Activated CD8-positive, alpha-beta memory T cell treated with anti-CD3 and anti-CD28 coated beads for 4 hours (primary cell): ENCODE results near the gene PPFIA2.

Experiments
- DNase-seq, 2 donors: peaks; one replicate each; pipeline ENCODE4 v3.0.0-alpha.2; 2020; ENCODE audit warnings: low read depth in 2 of 2

PPFIA2 gene

DNA sequence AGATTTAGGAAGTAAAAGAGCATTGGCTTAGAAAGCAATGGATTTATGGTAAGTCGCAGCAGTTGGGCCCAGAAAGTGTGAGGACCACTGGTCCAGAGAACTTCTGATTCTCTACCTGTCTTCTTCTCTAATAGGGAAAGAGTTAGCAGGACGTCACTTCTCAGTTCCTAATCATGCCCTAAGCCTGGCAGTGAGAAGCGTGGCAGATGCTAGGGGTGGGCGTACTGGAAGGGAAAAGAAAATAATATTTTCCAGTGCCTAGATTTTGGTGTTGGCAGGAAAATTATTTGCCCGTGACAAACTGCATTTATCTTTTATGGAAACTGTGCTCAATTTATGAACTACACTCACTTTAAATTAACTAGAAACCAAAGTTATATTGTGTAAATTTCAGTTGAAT lies 212.3 kb downstream of the PPFIA2 start:
- no peak for DNase-seq

DNA sequence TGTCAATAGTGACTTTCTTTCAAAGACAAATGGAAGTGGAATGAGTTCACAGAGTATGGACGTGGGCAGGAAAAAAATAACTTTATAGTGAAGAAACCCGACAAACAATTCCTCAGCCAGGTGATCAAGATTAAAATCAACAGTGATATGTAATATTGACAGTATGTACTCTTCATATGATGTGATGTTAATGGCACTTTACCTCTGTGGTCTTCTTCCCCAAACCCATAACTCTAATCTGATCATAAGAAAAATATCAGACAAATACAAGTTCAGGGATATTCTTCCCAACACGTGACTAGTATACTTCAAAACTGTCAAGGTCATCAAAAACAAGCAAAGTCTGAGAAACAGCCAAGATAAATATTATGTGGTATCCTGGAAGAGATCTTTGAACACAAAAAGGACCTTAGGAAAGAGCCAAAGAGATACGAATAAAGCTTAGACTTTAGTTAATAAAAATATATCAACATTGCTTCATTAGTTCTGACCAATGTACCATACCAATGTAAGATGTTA lies 215.5 kb downstream of the PPFIA2 start:
- DNase-seq = no peak

DNA sequence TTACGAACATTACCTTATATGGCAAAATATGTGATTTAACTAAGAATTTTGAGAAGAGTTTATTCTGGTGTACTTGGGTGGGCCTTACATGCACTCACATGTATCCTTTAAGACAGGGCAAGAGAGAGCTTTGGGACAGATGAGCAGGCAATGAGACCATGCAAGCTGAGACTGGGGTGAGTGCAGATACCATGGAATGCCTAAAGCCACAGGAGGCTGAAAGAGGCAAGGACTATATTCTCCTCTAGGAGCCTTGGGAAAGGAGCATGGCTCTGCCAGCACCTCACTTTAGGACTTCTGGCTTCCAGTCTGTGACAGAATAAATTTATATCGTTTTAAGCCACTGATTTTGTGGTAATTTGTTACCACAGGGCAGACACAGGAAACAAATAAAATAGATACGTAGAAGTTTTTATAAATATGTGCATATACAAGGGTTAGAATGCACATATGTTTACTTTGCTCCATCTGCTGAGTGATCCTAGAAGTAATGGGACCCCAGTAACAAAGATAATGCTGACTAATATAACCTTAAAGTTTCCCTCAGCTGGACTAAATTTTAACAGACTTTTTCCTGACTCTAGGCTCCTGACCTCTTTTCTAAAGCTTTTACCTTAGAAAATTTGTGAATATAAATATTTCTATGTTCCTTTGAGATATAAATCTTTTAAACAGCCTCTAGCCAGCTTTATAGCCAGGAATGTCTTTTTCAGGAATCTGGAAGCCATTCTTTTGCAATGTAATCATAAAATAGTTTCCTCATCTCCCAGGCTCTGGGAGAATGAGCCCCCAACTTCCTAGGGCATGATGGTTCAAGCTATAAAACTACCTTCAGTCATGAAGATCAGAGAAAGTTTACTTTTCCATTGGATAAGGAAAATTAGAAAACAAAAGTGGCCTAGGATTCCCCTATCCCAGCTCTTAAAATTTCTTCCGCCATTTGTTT lies 216.8 kb downstream of the PPFIA2 start:
- DNase-seq = no peak

DNA sequence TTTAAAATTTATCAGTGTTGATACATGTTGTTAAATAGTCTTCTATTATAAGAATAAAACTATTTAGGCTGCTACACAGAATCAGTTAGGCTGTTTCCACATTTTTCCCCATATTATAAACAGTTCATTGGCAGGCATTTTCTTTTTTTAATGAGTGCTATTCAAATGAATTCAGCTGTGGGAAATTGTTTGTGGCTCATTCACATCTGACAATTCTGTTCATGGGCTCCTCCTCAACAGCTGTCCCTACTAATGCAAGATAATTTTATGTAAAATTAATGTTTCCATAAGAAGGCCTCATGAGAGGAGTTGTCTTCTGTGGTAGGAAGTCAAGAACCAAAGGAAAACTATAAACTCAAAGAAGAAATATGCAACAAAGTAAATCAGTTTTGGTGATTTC lies 218.0 kb downstream of the PPFIA2 start:
- no peak for DNase-seq

DNA sequence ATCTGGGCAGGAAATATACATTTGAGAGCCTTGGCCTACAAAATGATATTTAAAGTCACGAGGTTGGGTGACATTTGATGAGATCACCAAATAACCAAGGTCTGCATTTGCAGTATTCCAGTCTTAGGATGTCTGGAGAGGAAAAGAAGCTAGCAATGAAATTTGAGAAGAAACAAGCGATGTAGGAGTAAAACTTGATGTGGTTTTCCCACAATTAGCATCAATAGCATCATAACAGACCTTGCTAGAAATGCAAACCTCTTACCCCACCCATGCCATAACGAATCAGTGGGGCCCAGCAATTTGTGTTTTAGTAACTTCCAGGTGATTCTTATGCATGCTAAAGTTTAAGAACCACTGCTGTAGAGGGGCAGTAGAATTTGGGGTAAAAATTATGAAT lies 219.9 kb downstream of the PPFIA2 start:
- no peak for DNase-seq

DNA sequence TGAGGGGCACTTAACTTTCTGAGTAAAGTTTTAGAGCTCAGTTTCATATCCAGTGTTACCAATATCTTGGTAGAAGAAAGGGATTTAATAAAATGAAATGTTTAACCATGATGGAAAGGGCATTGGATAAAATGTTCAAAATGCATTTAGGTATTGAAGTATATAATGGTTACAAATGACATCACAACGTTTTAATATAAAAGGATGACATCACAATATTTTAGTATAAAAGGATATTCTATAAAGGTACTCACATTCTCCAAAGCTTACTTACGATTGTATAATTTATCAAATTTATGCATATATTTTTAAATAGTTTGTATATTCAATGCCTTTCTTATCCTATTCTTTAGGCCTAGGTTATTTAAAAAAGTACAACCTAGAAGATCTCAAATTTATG lies 226.1 kb downstream of the PPFIA2 start:
- no peak for DNase-seq

DNA sequence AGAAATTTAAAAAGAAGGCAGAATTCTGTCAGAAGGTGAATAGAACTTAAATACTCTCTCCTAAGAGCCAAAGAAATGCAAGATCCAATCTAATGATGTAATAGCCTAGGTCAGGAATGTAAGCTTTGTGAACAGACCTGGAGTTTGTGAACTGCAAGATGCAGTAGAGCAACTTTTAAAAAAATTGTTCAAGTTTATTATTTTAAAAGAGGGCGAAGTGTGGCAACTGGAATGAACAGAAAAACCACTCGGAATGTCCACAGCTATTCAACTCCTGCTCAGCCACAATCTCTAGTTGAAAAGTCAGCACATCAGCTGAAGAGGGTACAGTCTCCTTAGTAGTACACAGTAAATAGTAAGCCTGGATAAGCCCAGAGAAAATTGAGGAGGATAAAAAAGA lies 228.8 kb downstream of the PPFIA2 start:
- DNase-seq = no peak

DNA sequence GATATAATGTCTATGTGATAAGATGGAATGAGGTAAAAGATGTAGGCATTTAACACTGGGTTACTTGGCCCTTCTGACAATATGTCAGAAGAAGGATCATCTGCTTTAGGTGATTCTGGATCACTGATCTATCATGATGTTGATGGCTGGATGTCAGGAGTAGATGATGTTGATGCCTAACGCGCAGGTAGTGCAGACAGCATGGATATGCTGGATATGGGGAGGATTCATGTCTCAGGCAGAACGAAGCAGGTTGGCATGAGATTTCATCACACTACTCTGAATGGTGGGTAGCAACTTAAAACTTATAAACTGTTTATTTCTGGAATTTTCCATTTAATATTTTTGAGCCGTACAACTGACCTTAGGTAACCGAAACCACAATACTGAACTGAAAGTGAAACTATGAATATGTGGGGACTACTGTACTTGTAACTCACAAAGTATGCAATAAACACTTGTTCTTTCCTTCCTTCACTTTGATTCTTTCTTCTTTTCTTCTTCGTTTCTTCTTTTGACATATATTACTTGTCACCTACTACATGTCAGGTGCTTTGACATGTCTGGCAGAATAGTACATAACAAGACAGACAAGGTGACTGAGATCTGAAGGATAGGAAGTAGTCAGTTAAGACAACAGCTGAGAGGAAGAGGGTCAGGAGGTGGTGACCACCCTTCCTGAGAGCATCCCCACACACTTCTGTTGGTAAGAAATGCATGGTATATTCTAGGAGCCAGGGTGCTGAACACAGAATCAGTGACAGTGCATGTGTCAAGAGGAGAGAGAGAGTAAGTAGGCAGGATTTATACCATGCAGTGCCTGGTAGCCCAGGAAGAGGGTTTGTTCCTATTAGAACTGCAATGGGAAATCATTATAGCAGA lies 238.8 kb downstream of the PPFIA2 start:
- no peak for DNase-seq

DNA sequence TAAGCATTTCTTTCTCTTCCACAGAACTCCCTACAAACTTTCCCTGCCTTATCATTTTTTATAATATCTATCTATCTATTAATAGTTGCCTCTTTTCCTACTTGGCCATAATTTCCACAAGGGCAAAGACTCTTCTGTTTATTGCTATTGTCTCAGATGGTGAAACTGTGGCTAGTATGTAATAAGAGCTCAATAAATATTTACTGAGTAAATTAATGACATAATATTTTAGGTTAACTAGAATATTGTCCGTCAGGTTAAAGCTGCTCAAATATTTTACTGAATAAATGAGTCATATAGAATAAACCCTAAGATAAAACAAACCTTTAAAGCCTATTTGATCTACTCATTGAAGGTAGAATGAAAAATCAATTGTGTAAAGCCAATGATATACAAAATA lies 240.5 kb downstream of the PPFIA2 start:
- no peak for DNase-seq

DNA sequence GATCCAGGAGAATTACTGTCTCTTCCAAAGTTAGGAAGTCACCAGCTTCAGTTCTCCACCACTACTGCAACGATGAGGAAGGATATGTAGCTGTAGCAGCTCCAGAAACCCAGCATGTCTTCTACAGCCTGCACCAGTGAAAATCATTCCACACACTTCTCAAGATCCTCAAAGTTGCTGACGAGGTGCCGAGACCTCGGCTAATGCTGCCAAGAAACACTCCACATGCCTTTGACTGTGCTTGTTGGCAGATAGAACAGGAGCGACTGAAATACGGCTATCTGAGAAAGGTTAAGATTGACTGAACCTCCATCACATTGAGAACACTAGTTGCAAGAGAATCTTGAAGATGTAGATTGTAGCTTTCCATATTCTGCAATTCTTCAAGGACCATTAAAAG lies 241.9 kb downstream of the PPFIA2 start:
- no peak for DNase-seq

DNA sequence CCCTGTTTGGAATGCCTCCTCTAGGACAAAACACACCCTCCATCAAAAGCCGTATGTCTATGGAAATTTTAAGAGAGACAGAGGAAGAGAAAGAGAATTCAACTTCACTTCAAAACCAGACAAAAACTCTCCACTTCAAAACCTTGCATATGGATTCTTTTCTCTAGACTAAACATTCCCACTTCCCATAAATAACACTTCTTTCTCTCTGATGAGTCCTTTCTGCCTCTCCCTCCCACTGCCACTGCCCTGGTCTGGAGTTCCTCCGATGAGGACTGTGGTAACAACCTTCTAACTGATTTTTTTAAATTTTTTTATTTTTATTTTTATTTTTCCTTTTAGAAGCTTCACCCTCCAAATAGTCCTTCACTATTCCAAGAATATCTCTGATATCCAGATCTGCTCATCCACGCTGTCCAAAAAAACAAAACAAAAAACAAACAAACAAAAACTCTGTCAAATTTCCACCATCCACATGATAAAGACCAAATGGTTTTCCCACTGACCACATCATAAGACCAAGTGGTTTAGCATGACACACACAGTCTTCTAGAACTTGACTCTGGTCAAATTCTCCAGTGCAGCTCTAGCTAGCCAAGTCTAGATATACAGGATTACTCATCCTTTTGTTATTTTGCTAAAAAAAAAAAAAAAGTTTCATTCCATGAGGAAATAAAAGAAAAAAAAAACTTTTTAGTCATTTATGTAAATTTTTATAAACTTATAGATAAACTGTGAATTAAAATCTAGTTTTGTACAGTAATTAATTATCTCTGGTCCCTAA lies 256.0 kb downstream of the PPFIA2 start:
- no peak for DNase-seq

DNA sequence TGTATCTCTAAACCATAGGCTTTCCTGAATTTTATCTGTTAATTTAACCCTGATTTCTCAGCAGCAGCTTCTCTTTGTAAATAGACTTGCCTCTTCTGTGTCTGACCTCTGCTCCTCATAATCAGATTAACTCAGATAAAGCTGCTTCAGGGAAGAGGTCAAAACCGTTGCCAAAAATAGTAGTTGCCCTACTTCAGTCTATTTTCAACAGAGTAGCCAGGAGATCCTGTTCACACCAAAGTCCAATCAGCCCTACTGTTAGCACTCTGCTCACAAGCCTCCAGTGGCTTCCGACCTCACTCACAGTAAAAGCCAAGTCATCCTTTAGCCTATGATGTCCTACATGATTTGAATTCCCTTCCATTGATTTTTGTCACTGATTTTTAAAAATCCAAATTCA lies 258.4 kb downstream of the PPFIA2 start:
- no peak for DNase-seq

DNA sequence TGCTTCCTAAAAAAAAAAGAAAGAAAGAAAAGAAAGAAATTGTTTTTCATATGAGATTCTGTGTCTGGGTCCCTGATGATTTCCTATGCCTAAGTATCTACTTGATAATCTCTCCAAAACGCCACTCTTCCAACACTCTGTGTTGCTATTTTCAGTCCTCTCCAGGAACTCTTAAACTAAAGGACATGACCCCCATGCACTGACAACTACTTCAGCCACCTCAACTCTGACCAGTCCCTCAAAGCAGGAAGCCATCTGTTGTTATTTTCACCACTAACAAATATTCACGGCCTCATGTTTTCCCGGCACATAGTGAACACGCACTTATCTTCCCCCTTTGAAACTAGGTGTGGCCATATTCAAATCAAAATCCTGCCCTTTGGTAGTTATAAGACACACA lies 259.3 kb downstream of the PPFIA2 start:
- no peak for DNase-seq

DNA sequence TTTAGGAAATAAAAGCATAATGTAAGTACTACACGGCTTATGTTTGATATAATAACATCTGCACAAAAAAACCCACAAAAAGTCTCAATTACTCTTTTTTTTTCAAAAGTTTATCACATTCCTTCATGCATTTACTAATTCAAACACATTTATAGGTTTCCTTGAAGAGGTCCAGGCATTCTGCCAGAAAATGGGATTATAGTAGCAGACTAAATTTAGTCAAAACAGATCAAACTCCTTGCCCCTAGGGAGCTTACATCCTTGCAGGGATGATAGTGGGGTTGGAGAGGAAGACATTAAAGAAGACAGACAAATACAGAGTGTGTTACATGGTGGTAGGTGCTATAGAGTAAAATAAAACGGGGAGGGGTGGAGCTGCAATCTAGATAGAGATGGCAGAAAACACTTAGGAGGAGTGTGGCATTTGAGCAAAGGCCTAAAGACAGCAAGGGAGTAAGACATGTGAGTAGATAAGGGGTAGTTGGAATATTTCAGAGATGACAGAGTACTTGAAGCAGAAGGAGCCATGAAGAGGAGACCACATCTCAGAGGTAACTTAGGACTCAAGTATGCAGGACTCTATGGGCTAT lies 266.9 kb downstream of the PPFIA2 start:
- no peak for DNase-seq

DNA sequence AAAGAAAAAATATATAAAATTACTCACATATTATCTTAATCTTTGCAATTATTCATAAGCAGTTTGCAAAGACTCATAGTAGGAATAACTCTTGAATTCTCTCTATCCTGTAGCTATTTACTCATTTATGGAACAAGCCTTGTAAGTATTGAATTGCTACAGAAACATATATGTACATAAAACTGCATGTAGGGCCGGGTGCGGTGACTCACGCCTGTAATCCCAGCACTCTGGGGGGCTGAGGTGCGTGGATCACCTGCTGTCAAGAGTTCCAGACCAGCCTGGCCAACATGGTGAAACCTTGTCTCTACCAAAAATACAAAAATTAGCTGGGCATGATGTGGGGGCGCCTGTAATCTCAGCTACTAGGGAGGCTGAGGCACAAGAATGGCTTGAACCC lies 286.2 kb downstream of the PPFIA2 start:
- no peak for DNase-seq

DNA sequence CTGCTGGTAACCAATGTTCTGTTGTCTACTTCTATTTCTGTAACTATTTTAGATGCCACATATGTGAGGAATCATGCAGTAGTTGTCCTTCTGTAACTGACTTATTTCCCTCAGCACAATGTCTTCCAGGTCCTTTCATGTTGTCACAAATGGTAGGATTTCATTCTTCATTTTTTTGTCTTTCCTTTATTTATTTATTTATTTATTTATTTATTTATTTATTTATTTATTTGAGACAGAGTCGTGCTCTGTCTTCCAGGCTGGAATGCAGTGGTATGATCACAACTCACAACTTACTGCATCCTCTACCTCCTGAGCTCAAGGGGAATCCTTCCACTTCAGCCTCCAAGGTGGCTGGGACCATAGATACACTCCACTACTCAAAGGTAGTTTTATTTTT lies 288.2 kb downstream of the PPFIA2 start:
- no peak for DNase-seq

DNA sequence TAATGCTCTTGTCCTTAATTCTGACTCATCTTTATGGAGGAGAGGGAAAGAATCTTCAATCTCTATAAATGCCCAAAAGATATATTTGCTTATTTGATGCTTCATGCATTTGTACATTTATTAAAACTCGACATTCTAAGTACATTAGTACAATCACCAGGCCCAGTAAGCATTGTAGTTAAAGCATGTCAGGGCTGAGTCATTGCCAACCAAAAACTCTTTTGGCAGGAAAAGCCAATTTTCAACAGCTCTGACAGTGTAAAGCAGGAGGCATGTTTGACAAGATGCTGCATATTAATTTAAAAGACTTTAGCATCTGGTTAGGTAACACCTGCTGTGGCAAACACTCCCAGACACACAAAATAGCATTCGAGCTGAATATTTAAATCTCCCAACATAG lies 290.9 kb downstream of the PPFIA2 start:
- no peak for DNase-seq

DNA sequence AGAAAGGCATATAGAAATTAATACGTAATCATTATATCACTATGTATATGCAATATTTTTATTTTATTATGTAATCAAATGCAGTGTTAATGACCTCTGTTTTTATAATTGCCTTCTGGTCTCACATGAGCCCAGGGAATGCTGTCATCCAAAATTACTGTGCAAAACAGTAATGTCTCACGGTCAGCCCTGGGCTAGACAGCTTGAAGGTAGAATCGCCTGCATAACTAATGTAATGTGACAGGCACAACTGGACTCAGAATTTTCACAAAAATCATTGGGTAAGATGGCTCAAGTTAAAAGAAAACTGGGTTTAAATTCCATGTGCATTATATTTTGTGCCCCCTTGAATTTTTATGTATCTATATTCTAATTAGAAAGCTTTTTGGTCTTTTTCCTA lies 293.3 kb downstream of the PPFIA2 start:
- DNase-seq = no peak

DNA sequence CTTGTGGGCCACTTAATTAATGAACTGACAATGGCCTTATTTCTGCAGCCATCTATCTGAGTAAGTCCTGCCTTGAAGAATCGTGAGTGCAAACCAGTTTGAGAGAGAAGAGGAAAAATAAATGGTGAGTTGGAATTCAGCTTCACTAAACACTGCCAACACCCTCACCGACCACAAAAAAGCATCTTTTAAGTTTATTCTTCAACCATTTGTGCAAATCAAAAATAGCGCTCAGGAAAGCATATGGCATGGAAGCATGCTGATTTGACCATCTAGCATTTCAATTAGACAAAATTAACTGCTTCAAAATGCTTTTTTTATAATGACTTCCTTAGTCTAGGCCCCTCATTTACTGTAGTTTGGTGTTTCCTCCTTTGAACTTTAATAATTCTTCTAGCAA lies 294.0 kb downstream of the PPFIA2 start:
- DNase-seq = no peak

DNA sequence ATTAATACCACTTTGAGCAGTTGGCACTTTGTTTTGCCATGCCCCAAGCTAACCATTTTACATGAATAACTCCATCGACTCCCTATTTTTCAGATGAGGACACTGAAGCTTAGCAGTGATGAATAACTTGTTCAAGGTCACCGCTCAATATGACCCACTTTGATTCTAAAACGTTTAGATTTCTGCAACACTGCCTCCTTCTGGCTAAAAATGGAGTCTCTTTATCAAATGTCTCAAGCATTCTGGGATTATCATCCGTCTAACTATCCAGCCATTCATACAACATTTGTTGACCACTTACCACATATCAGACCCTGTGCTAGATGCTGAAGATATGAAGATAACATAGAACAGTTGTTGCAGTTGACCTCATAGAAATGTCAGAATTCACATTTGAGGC lies 298.0 kb downstream of the PPFIA2 start:
- no peak for DNase-seq

DNA sequence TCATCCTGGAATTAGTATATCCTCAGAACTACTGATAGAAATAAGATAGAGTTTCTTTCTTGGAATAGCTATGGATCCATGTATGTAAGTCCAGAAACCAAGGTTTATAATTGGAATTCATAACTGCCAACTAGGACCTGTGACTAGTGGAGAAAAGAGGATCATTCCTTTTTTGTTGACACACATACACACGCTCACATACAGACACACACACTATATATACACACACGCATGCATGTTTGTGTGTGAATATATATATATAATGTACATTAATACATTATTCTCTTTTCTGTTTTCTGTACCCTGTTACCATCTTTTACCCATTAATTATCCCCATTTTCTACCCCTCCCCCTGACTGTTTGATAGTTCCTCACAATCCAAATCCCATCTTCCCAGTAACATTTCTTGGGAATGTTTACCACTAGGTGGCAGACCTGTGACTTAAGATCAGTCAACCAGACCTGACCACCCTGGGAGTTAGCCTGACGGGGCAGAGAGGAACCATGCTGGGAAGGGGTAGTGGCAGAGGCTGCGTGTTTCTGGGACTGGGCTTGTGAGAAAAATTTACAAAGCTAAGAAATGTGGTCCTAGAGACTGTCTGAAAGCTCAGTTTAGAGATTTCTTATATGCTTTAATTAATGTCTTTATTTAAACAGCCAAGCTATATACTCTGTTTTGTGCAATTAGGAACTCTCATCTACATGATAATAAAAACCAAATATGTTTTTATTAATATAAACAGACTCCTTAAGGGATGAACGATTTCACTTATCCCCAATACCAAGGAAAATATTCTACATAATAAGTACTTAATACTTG lies 308.0 kb downstream of the PPFIA2 start:
- DNase-seq = no peak
